AG04450 (cell line): ENCODE measurements around the gene SH3PXD2A. TPM values are rescaled to one million over a fixed set of nuclear protein-coding genes. Genes with fewer than 3 reads are reported as not detected.

Source experiments
- CTCF ChIA-PET: fragments of 300-600, 350-600 bp; formaldehyde crosslinking; extraction: SDS; loops from one replicate; lab custom pipeline; 2022; ENCODE audit warnings: antibody characterized with exemption, inconsistent platforms; lab: Charles Lee
- POLR2A ChIA-PET: fragments of 350-600 bp; formaldehyde crosslinking; extraction: SDS; loops from one replicate; lab custom pipeline; 2021; ENCODE audit warnings: antibody characterized with exemption, inconsistent platforms; lab: Yijun Ruan, JAX
- DNase-seq: peaks from one replicate; pipeline ENCODE4 v3.0.0-alpha.2; 2011; ENCODE audit warnings: low read depth, low spot score
- H3K27ac ChIP-seq: one replicate; pipeline ENCODE4 v1.5.1; 2012; ENCODE audit warnings: low read depth, low read length, control low read depth
- H3K27me3 ChIP-seq: one replicate; pipeline ENCODE4 v1.6.0; 2012; ENCODE audit warnings: low read length; ENCODE audit not compliant: control insufficient read depth, insufficient read depth
- H3K4me3 ChIP-seq: 2 replicates; pipeline ENCODE4 v1.5.1; 2011; ENCODE audit warnings: mild to moderate bottlenecking, low read depth, low read length, control low read depth
- H3K9me3 ChIP-seq: 2 replicates; pipeline ENCODE4 v1.5.1; 2012; ENCODE audit warnings: low read length; ENCODE audit not compliant: control insufficient read depth, insufficient read depth
- CTCF ChIP-seq: IDR thresholded peaks from 2 replicates; pipeline ENCODE4 v1.5.1; 2011; ENCODE audit warnings: low read depth, low read length, control low read depth, inconsistent platforms
- polyA plus RNA-seq: library from polyadenylated mRNA; depleted of rRNA; stranded (reverse); fragments of >200 nt; gene quantifications from 2 replicates; pipeline ENCODE4 v1.2.3, GENCODE V29; 2011

SH3PXD2A gene
- polyA plus RNA-seq, 1 experiment: 22.9 TPM

- POLR2A ChIA-PET: no interaction called here
- CTCF ChIA-PET: interaction anchor here (3.3 kb wide), 1 partner anchor 167 kb away, joined by 15 read pairs; no protein-coding TSS in a partner anchor
These were observed 24.5 kb upstream of the SH3PXD2A start for GRCh38 chr10:103879831-103880230.

GRCh38 chr10:103879409-103879808 lies 24.0 kb upstream of the SH3PXD2A start:
- Histone ChIP-seq H3K27ac (no peak overlapping the region), H3K9me3 (no peaks in the 10 kb centered on the region), H3K27me3 (no peaks in the 10 kb centered on the region), H3K4me3 (no peak overlapping the region)
- ChIA-PET POLR2A (no interaction called here), CTCF (interaction anchor here (3.3 kb wide), 1 partner anchor 167 kb away, joined by 15 read pairs; no protein-coding TSS in a partner anchor)
- no peak for TF ChIP-seq CTCF
- DNase-seq: no peak

More at GRCh38 chr10:103879831-103880230, 24.5 kb upstream of the SH3PXD2A start:
- Histone ChIP-seq H3K27ac (no peak overlapping the region), H3K27me3 (no peaks in the 10 kb centered on the region), H3K4me3 (no peak overlapping the region), H3K9me3 (no peaks in the 10 kb centered on the region)
- DNase-seq: no peak
- TF ChIP-seq CTCF: no peak

- no peak for DNase-seq
- Histone ChIP-seq H3K27me3 (no peaks in the 10 kb centered on the region), H3K9me3 (no peaks in the 10 kb centered on the region), H3K27ac (no peak overlapping the region), H3K4me3 (no peak overlapping the region)
- ChIA-PET POLR2A (no interaction called here), CTCF (interaction anchor here (1.2 kb wide), 1 partner anchor 10 kb away, joined by 3 read pairs; no protein-coding TSS in a partner anchor)
- no peak for TF ChIP-seq CTCF
These were observed 22.5 kb upstream of the SH3PXD2A start for GRCh38 chr10:103877861-103878260.

- Histone ChIP-seq H3K27me3 (no peaks in the 10 kb centered on the region), H3K27ac (no peak overlapping the region), H3K4me3 (no peak overlapping the region), H3K9me3 (no peaks in the 10 kb centered on the region)
- CTCF ChIA-PET: interaction anchor here (0.6 to 2.9 kb wide), 3 partner anchors 9 to 164 kb away, joined by 4 to 28 read pairs (median 11); no protein-coding TSS in a partner anchor
- DNase-seq: no peak
- no peak for TF ChIP-seq CTCF
- POLR2A ChIA-PET: interaction anchor here (0.6 kb wide), 1 partner anchor 107 kb away, joined by 7 read pairs; no protein-coding TSS in a partner anchor
These were observed 20.8 kb upstream of the SH3PXD2A start for GRCh38 chr10:103876155-103876554.

GRCh38 chr10:103874730-103875129 lies 19.4 kb upstream of the SH3PXD2A start:
- POLR2A ChIA-PET: no interaction called here
- TF ChIP-seq CTCF: peak; percentile 36
- Histone ChIP-seq H3K27me3 (no peaks in the 10 kb centered on the region), H3K27ac (no peak overlapping the region), H3K4me3 (no peak overlapping the region), H3K9me3 (no peaks in the 10 kb centered on the region)
- DNase-seq: no peak
- CTCF ChIA-PET: interaction anchor here (0.9 to 2.9 kb wide), 4 partner anchors 10 to 188 kb away, joined by 3 to 28 read pairs (median 5); no protein-coding TSS in a partner anchor
